SIG-M5 (cell line): Measurements from ENCODE around the gene STRN4.

ENCODE experiments used
- DNase-seq: peaks from one replicate; lab custom pipeline; 2025; lab: John Stamatoyannopoulos, UW

STRN4 gene

GRCh38 chr19:46725859-46726393 is 20.3 kb downstream of the STRN4 start:
- no peak for DNase-seq

GRCh38 chr19:46725036-46725820 is 21.0 kb downstream of the STRN4 start:
- DNase-seq, result no peak

- DNase-seq, result no peak
These were observed 21.8 kb downstream of the STRN4 start for GRCh38 chr19:46724468-46724867.

GRCh38 chr19:46723471-46723870 is 22.8 kb downstream of the STRN4 start:
- DNase-seq, result no peak

- no peak for DNase-seq
These were observed 23.2 kb downstream of the STRN4 start for GRCh38 chr19:46723023-46723461.

GRCh38 chr19:46722421-46723022 is 23.7 kb downstream of the STRN4 start:
- DNase-seq, result no peak

- DNase-seq, result no peak
These were observed 24.3 kb downstream of the STRN4 start for GRCh38 chr19:46722004-46722380.

- no peak for DNase-seq
These were observed 24.8 kb downstream of the STRN4 start for GRCh38 chr19:46721269-46722003.

GRCh38 chr19:46720503-46721239 is 25.6 kb downstream of the STRN4 start:
- no peak for DNase-seq

- DNase-seq, result no peak
These were observed 26.4 kb downstream of the STRN4 start for GRCh38 chr19:46719629-46720502.

GRCh38 chr19:46718934-46719622 is 27.2 kb downstream of the STRN4 start:
- no peak for DNase-seq

GRCh38 chr19:46718157-46718933 is 27.9 kb downstream of the STRN4 start:
- peak; percentile 10 for DNase-seq

GRCh38 chr19:46717716-46718143 is 28.5 kb downstream of the STRN4 start:
- no peak for DNase-seq

GRCh38 chr19:46717034-46717715 is 29.1 kb downstream of the STRN4 start, which contains the start of gene PRKD2:
TSS of gene PRKD2 (minus strand) at chr19:46717114. CDS start at chr19:46716370, 744 bp downstream.
- no peak for DNase-seq

GRCh38 chr19:46716672-46717033 is 29.6 kb downstream of the STRN4 start:
- DNase-seq, result no peak

GRCh38 chr19:46715975-46716671 is 30.1 kb downstream of the STRN4 start:
- no peak for DNase-seq

- DNase-seq, result no peak
These were observed 30.7 kb downstream of the STRN4 start for GRCh38 chr19:46715620-46715974.

- no peak for DNase-seq
These were observed 31.7 kb downstream of the STRN4 start for GRCh38 chr19:46714444-46715106.
